LNCaP clone FGC (cell line): ENCODE measurements around the gene RGS14.
"Not testable (repeated sequence)": the region's sequence is repeated elsewhere in the genome, so short reads cannot be mapped to it uniquely, and the experiment has no call there.

ENCODE experiments used
- DNase-seq: peaks from one replicate; pipeline ENCODE4 v3.0.0-alpha.2; 2011; ENCODE audit warnings: low read depth
- H3K4me3 ChIP-seq: 2 replicates; pipeline ENCODE4 v1.5.1; 2011; ENCODE audit warnings: mild to moderate bottlenecking, low read depth, low read length, control low read depth
- CTCF ChIP-seq: IDR thresholded peaks from 2 replicates; pipeline ENCODE4 v1.5.1; 2012; ENCODE audit warnings: mild to moderate bottlenecking; ENCODE audit not compliant: control insufficient read depth, insufficient read depth; ENCODE audit errors: extremely low read depth

The RGS14 gene

GRCh38 chr5:177357146-177357458 lies 622 bp upstream of the RGS14 start:
- no peak overlapping the region for H3K4me3 ChIP-seq
- TF ChIP-seq CTCF: no peak
- no peak for DNase-seq

GRCh38 chr5:177358370-177358819 lies 671 bp downstream of the RGS14 start:
- TF ChIP-seq CTCF: no peak
- DNase-seq: no peak
- no peak overlapping the region for H3K4me3 ChIP-seq

- no peak for TF ChIP-seq CTCF
- DNase-seq: no peak
- H3K4me3 ChIP-seq: no peak overlapping the region
These were observed 1.7 kb downstream of the RGS14 start for GRCh38 chr5:177359451-177359851.

GRCh38 chr5:177359860-177360259 lies 2.1 kb downstream of the RGS14 start:
- no peak for TF ChIP-seq CTCF

GRCh38 chr5:177360740-177361139 lies 3.0 kb downstream of the RGS14 start:
- DNase-seq, H3K4me3 ChIP-seq: not testable (repeated sequence)

More at GRCh38 chr5:177359860-177360259, 2.1 kb downstream of the RGS14 start:
- H3K4me3 ChIP-seq: no peak overlapping the region
- DNase-seq: no peak

GRCh38 chr5:177361418-177362291 lies 3.9 kb downstream of the RGS14 start:
- no peak for DNase-seq
- no peak overlapping the region for H3K4me3 ChIP-seq
- no peak for TF ChIP-seq CTCF

- H3K4me3 ChIP-seq: no peak overlapping the region
- no peak for DNase-seq
- no peak for TF ChIP-seq CTCF
These were observed 4.5 kb downstream of the RGS14 start for GRCh38 chr5:177362292-177362609.
